Measurements from ENCODE around the gene CUTA.

CUTA gene

GRCh38 chr6:33367009-33367714 lies 50.7 kb downstream of the CUTA start:
- Histone ChIP-seq H4K20me1 (ENCODE audit: insufficient read depth, low read length, poor library complexity, severe bottlenecking) (no peaks in the 10 kb centered on the region), H3K9ac (ENCODE audit: low read depth, low read length, poor library complexity, severe bottlenecking) (no peak overlapping the region), H3K79me2 (ENCODE audit: insufficient read depth, low read length) (no peaks in the 10 kb centered on the region), H3K4me3 (ENCODE audit: low read length, poor library complexity, severe bottlenecking) (no peak overlapping the region), H3K4me1 (ENCODE audit: insufficient read depth, low read length, poor library complexity, severe bottlenecking) (peaks cover 6% of the 10 kb centered on the region), H2AFZ (ENCODE audit: low read length) (no peak overlapping the region), H3F3A (ENCODE audit: low read depth) (no peaks in the 10 kb centered on the region), H3K9me2 (replicated peaks; ENCODE audit: low read depth, low read length) (no peaks in the 10 kb centered on the region), H3K36me3 (ENCODE audit: insufficient read depth, low read length) (no peaks in the 10 kb centered on the region), H3K4me2 (ENCODE audit: low read depth, low read length, poor library complexity, severe bottlenecking) (no peak overlapping the region), H3K27me3 (ENCODE audit: insufficient read depth, low read length, poor library complexity, severe bottlenecking) (no peaks in the 10 kb centered on the region), H3K9me3 (ENCODE audit: insufficient read depth, low read depth, low read length) (no peaks in the 10 kb centered on the region)
- no peak for TF ChIP-seq CTCF (conservative IDR thresholded peaks at IDR 0.05; ENCODE audit: low read length)
- no peak for TF ChIP-seq EZH2phosphoT487 (IDR thresholded peaks at IDR 0.05; ENCODE audit: borderline replicate concordance)
